ENCODE results near the gene UNCX.

UNCX gene

GRCh38 chr7:1243964-1244416 lies 11.3 kb downstream of the UNCX start:
- no peak for DNase-seq (ENCODE audit: low read depth)

GRCh38 chr7:1244700-1245523 lies 12.2 kb downstream of the UNCX start:
- no peak for DNase-seq (ENCODE audit: low read depth)

- DNase-seq (ENCODE audit: low read depth) = no peak
Measured at GRCh38 chr7:1245524-1246050, 12.9 kb downstream of the UNCX start.

GRCh38 chr7:1246160-1246870 lies 13.6 kb downstream of the UNCX start:
- DNase-seq (ENCODE audit: low read depth) = no peak

DNA sequence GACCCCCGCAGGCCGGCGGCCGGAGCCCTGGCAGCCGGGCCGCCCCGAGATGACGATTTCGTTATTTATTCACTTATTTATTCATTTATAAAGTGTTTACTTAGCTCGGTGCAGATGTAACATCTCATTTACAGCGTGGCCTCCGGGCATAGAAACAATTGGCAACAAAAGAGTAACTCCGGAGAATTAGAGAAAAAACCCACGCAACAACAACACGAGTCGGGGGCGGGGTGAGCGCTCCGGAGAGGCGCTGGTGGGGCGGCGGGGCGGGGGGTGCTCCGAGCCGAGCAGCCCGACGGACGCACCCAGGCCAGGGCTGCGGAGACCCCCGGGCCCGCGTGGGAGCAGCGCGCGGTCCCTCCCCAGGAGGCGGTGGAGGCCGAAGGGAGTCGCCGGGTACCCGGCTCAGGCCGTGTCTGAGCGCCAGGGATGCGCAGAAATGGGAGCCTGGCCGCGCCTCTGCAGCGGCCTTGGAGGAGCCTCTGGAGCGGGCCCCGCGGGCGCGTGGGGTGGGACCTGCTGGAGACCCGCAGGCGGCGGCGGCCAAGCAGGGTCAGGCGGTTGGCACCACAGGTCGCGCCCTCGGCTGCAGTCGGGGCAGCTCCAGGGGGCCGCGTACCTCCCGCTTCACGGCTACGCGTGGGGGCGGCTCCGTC lies 14.3 kb downstream of the UNCX start:
- no peak for DNase-seq (ENCODE audit: low read depth)

GRCh38 chr7:1247527-1248041 lies 14.9 kb downstream of the UNCX start:
- no peak for DNase-seq (ENCODE audit: low read depth)

DNA sequence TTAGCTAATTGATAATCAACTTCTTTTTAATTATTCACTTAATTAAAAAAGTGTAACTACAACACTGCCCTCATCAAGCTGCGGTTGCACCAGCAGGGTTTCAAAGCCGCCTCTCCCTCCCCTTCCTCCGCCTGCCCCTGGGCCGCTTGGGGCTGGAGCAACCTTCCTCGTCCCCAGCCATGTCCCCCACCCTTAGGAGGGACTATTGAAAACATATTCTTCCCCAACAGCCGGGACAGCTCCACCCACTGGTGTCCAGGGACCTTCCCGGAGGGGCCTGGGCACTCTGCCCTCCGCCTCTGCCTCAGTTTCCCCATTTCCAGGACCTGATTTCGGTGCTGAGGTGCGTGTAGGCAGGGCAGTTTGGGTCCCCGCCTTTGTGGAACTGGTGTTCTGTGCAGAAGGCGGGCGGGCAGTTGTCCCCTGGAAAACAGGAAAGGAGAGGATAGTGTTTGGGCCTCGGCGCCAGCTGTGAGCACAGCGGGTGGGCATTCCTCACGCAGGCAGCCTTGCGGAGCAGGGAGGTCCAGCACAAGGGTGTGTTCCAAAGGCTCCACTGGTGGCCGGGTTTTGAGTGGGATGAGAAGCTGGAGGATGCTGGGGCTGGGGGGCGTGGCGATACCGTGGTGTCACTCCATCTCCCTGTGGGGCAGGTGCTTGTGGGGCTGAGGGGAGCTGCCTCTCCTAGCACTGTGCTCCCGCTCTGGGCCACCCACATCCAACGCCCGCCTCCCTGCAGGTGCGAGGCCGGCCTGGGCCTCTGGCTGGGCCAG lies 15.7 kb downstream of the UNCX start:
- DNase-seq (ENCODE audit: low read depth) = no peak

- DNase-seq (ENCODE audit: low read depth) = no peak
Measured at GRCh38 chr7:1248916-1249581, 16.4 kb downstream of the UNCX start.

GRCh38 chr7:1249731-1250130 lies 17.1 kb downstream of the UNCX start:
- DNase-seq (ENCODE audit: low read depth) = no peak

- DNase-seq (ENCODE audit: low read depth) = no peak
Measured at GRCh38 chr7:1250901-1251300, 18.2 kb downstream of the UNCX start.

DNA sequence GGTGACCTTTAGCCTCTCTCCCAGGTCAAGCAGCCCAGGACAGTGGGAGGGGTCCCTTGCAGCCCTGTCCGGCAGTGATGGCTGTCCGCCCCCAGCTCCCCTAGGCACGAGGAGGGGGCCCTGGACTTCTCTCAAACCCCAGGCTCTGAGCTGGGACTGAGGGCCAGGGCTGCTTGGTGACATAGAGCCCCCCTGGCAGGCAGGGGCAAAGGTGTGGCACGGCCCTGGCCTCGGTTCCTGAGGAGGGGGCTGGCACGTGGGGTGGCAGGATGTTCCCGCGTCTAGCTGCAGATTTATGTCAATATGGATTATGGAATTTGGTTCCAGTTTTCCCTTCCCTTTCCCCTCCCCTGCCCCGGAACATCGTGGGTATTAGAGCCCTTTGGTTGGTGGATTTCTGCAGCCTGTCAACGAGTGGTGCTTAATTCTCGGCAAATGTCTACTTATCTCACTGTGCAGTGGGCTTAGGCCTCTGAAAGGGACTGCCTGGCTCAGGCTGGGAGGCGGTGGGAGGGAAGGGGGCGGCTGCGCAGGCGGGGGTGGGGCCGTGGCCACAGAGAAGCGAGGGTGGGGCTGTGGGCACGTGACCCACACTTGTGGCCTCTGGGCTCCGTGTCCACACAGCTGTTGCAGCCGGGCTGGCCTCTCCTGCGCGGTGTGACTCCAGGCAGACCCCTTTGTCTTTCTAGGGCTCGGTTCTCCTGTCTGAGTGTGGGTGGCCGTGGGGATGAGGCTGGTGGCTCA lies 19.3 kb downstream of the UNCX start:
- DNase-seq (ENCODE audit: low read depth) = no peak

DNA sequence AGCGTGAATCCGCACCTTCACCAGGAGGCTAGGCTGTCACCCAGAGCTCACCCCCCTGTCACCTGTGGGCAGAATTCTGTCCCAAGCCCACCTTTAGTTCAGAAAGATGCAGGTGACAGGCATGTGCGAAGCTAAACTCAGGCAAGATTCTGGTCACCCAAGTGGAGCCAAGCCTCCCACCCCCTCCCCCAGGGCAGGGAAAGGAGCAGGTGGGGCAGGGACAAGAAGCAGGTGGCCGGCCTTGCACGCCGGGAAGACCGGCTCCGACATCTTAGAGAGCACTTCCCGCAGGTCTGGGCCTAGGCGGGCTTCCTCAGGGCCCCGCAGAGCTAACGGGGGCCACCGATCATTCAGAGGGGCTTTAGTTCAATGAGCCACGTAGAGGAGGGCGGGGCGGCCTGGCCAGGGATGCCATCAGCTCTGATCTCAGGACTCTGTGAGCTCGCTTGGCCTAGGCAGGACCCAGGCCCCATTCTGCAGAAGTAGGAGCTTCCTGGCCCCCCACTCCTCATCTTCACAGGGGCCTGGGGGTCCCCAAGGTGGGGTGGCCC lies 19.9 kb downstream of the UNCX start:
- DNase-seq (ENCODE audit: low read depth) = no peak

GRCh38 chr7:1253681-1254181 lies 21.1 kb downstream of the UNCX start:
- DNase-seq (ENCODE audit: low read depth) = no peak

GRCh38 chr7:1254281-1255079 lies 21.8 kb downstream of the UNCX start:
- no peak for DNase-seq (ENCODE audit: low read depth)

DNA sequence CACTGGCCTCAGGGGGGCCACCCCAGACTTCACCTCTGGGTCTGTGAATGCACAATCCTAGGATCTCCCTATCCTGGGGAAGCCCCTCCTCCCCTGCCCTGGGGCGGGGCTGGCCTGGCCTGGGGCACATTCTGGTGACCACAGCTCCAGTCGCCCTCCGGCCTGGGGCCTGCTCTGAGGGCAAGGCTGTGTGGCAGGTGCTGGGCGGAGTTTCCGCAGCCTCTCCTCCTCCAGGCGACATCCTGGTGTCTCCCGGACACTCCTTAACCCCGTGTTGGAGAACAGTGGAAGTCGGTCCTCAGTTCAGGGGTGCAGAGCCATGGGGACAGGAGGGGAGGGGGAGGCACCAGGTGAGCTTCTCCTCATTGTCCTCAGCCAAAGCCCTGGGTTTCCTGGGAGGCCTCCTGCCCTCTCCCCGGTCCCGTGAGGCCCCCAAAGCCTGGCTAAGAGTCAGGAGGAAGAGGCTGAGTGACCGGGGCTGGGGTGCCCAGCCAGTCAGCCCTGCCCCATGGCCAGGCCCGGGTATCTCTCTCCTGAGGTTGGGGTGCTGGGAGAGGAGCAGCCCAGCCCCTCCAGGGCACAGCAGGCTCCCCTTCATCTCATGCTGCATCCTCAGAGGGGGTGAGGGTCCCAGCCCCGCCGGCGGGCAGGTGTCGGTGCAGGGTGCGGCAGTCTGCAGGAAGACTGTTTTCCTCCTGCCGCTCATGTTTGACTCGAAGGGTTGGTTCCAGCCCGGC lies 22.6 kb downstream of the UNCX start:
- DNase-seq (ENCODE audit: low read depth) = no peak

GRCh38 chr7:1255817-1256340 lies 23.2 kb downstream of the UNCX start:
- DNase-seq (ENCODE audit: low read depth) = no peak

DNA sequence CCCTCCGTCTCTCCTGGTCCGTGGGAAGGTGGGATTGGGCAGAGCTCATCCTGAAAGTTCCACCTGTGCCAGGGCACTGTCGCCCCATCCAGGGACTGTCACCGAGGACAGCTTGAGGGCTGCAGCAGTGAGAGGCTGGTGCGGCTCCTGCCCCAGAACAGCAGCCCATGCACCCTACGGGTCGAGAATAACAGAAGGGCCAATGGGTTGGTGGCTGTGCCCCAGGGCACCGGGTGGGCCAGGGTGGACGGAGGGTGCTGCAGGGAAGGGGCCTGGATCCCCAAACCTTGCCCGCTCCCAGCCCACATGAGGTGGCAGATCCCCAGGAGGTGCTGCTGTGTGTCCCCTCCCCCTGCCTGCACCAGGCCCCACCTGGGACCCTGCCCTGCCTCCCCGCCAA lies 23.9 kb downstream of the UNCX start:
- DNase-seq (ENCODE audit: low read depth) = no peak

GRCh38 chr7:1257221-1257620 lies 24.5 kb downstream of the UNCX start:
- DNase-seq (ENCODE audit: low read depth) = no peak

All from GM04504 (cell line).